ENCODE data around the gene KLK11. TPM values are rescaled to one million over a fixed set of nuclear protein-coding genes. Genes with fewer than 3 reads are reported as not detected.

KLK11 gene
- total RNA-seq, 1 donor from 2014 or later, result not detected

GRCh38 chr19:51070334-51071094, 44.1 kb upstream of the KLK11 start:
- H3K36me3 ChIP-seq (ENCODE audit: insufficient read depth, low read length), result no peaks in the 10 kb centered on the region
- no peaks in the 10 kb centered on the region for H3K4me1 Mint-ChIP-seq (ENCODE audit: low read depth, unreplicated experiment)
- no peak overlapping the region for H3K9ac ChIP-seq (ENCODE audit: low read length)
- no peak overlapping the region for H3K4me3 ChIP-seq (ENCODE audit: insufficient read depth, low read depth, low read length)
- no peak for DNase-seq (ENCODE audit: low read depth)
- H2AFZ ChIP-seq (ENCODE audit: low read depth, low read length), result no peak overlapping the region
- no peak overlapping the region for H3K27ac ChIP-seq (ENCODE audit: low read depth, low read length)
- FAIRE-seq, result no peak
- no peaks in the 10 kb centered on the region for H3K9me3 ChIP-seq (ENCODE audit: insufficient read depth, low read depth, low read length)
- H3K4me1 ChIP-seq (ENCODE audit: insufficient read depth, low read length), result no peaks in the 10 kb centered on the region
- peaks cover 18% of the 10 kb centered on the region for H3K27me3 Mint-ChIP-seq (ENCODE audit: low read depth, unreplicated experiment)
- H3K36me3 Mint-ChIP-seq (ENCODE audit: low read depth, unreplicated experiment), result no peaks in the 10 kb centered on the region
- H4K20me1 ChIP-seq (ENCODE audit: insufficient read depth, low read length), result no peaks in the 10 kb centered on the region
- no peaks in the 10 kb centered on the region for H3K79me2 ChIP-seq (ENCODE audit: insufficient read depth, low read length)
- H3K27me3 ChIP-seq (ENCODE audit: insufficient read depth, low read length), result no peaks in the 10 kb centered on the region
- H3K9me3 Mint-ChIP-seq (ENCODE audit: unreplicated experiment), result peaks cover 14% of the 10 kb centered on the region
- no peak overlapping the region for H3K4me2 ChIP-seq (ENCODE audit: low read length)
- no peak overlapping the region for H3K27ac Mint-ChIP-seq (ENCODE audit: unreplicated experiment)
- H3K4me3 Mint-ChIP-seq (ENCODE audit: unreplicated experiment), result no peak overlapping the region
- TF ChIP-seq EZH2 (IDR thresholded peaks at IDR 0.05; ENCODE audit: insufficient read depth, low read length) (no peak), CTCF (IDR thresholded peaks at IDR 0.05; ENCODE audit: insufficient read depth, low read depth, low read length) (no peak)

- no peak for FAIRE-seq
- no peak overlapping the region for H3K27ac Mint-ChIP-seq (ENCODE audit: unreplicated experiment)
- no peaks in the 10 kb centered on the region for H3K36me3 Mint-ChIP-seq (ENCODE audit: low read depth, unreplicated experiment)
- DNase-seq (ENCODE audit: low read depth), result no peak
- Histone ChIP-seq H3K4me3 (ENCODE audit: insufficient read depth, low read depth, low read length) (no peak overlapping the region), H3K9ac (ENCODE audit: low read length) (no peak overlapping the region), H3K4me2 (ENCODE audit: low read length) (no peak overlapping the region), H2AFZ (ENCODE audit: low read depth, low read length) (no peak overlapping the region), H3K36me3 (ENCODE audit: insufficient read depth, low read length) (no peaks in the 10 kb centered on the region), H3K27me3 (ENCODE audit: insufficient read depth, low read length) (no peaks in the 10 kb centered on the region), H3K4me1 (ENCODE audit: insufficient read depth, low read length) (no peaks in the 10 kb centered on the region), H3K9me3 (ENCODE audit: insufficient read depth, low read depth, low read length) (no peaks in the 10 kb centered on the region), H3K27ac (ENCODE audit: low read depth, low read length) (no peak overlapping the region), H3K79me2 (ENCODE audit: insufficient read depth, low read length) (no peaks in the 10 kb centered on the region), H4K20me1 (ENCODE audit: insufficient read depth, low read length) (no peaks in the 10 kb centered on the region)
- TF ChIP-seq EZH2 (IDR thresholded peaks at IDR 0.05; ENCODE audit: insufficient read depth, low read length) (no peak), CTCF (IDR thresholded peaks at IDR 0.05; ENCODE audit: insufficient read depth, low read depth, low read length) (no peak)
- H3K4me1 Mint-ChIP-seq (ENCODE audit: low read depth, unreplicated experiment), result no peaks in the 10 kb centered on the region
- H3K9me3 Mint-ChIP-seq (ENCODE audit: unreplicated experiment), result peaks cover 8% of the 10 kb centered on the region
- H3K27me3 Mint-ChIP-seq (ENCODE audit: low read depth, unreplicated experiment), result peaks cover 28% of the 10 kb centered on the region
- H3K4me3 Mint-ChIP-seq (ENCODE audit: unreplicated experiment), result no peak overlapping the region
Observed at GRCh38 chr19:51066393-51067186, 40.2 kb upstream of the KLK11 start.
